Panc1 (cell line): ENCODE data around the gene PLEKHA1. TPM values are rescaled to one million over a fixed set of nuclear protein-coding genes. Genes with fewer than 3 reads are reported as not detected.

Experiments
- ATAC-seq: fragments of 200-7000 bp; cut with Tn5 transposase; 2 replicates; pipeline ENCODE4 v1.9.1; 2020; ENCODE audit warnings: mild to moderate bottlenecking, moderate library complexity
- BruUV-seq: library from RNA; stranded (reverse); fragments of 400-500 nt; replicated peaks from 2 replicates; lab custom pipeline; 2021; lab: Mats Ljungman, UMichigan
- CTCF ChIA-PET: fragments of 300-600 bp; sonication (Branson Sonifier 250); formaldehyde crosslinking; loops from one replicate; lab custom pipeline; 2022; ENCODE audit warnings: antibody characterized with exemption; lab: Charles Lee
- POLR2A ChIA-PET: fragments of 300-600 bp; sonication (Branson Sonifier 250); formaldehyde crosslinking; loops from one replicate; lab custom pipeline; 2022; ENCODE audit warnings: antibody characterized with exemption; lab: Charles Lee
- DNase-seq: peaks from one replicate; pipeline ENCODE4 v3.0.0-alpha.2; 2010; ENCODE audit warnings: low read depth, low spot score
- H3K27ac ChIP-seq: 2 replicates; pipeline ENCODE4 v1.5.1; 2011; ENCODE audit warnings: mild to moderate bottlenecking, low read length, inconsistent platforms
- H3K27me3 ChIP-seq: fragments of 200-500 bp; sonication (Bioruptor generic); 2 replicates; pipeline ENCODE4 v1.6.0; 2014; ENCODE audit warnings: low read length, inconsistent platforms; ENCODE audit not compliant: control insufficient read depth, insufficient read depth
- H3K36me3 ChIP-seq: fragments of 200-500 bp; sonication (Bioruptor generic); 2 replicates; pipeline ENCODE4 v1.5.1; 2014; ENCODE audit warnings: inconsistent platforms, mild to moderate bottlenecking, low read length, moderate library complexity; ENCODE audit not compliant: control insufficient read depth, insufficient read depth
- H3K4me1 ChIP-seq: 2 replicates; pipeline ENCODE4 v1.5.1; 2011; ENCODE audit warnings: inconsistent platforms, mild to moderate bottlenecking, low read length, moderate library complexity; ENCODE audit not compliant: control insufficient read depth, insufficient read depth
- H3K4me3 ChIP-seq, 2 experiments: 2 replicates each; pipeline ENCODE4 v1.5.1; 2011 to 2012; ENCODE audit warnings: low read depth in 2 of 2, low read length in 2 of 2, mild to moderate bottlenecking in 2 of 2, inconsistent platforms in 1 of 2, moderate library complexity in 1 of 2
- H3K9me3 ChIP-seq: fragments of 200-500 bp; sonication (Bioruptor generic); 2 replicates; pipeline ENCODE4 v1.5.1; 2014; ENCODE audit warnings: low read depth, mild to moderate bottlenecking, inconsistent platforms, low read length, moderate library complexity; ENCODE audit not compliant: control insufficient read depth, insufficient read depth
- POLR2AphosphoS5 ChIP-seq: IDR thresholded peaks from 2 replicates; pipeline ENCODE4 v1.6.1; 2012; ENCODE audit warnings: mild to moderate bottlenecking, low read depth, low read length, moderate library complexity
- SIN3A ChIP-seq: IDR thresholded peaks from 2 replicates; pipeline ENCODE4 v1.6.1; 2012; ENCODE audit warnings: low read depth, mild to moderate bottlenecking, low read length, moderate library complexity, borderline replicate concordance; ENCODE audit not compliant: insufficient read depth
- TCF7L2 ChIP-seq: IDR thresholded peaks from 2 replicates; pipeline ENCODE4 v1.6.1; 2011; ENCODE audit warnings: mild to moderate bottlenecking, low read depth, low read length, inconsistent platforms
- in situ Hi-C: cut with HindIII; loops from 2 replicates; pipeline ENCODE4 v1.10.0; 2016; ENCODE audit warnings: low sequenced_read_pairs, low pct_unique_long_range_greater_than_20kb
- intact Hi-C: fragments of 100-400 bp; cut with micrococcal nuclease; formaldehyde crosslinking; loops from one replicate; pipeline ENCODE4 v1.10.0; 2022; ENCODE audit not compliant: unreplicated experiment
- total RNA-seq: library from RNA; stranded (reverse); gene quantifications from one replicate; pipeline ENCODE4 v1.2.1, GENCODE V29; 2021; ENCODE audit not compliant: unreplicated experiment
- TF ChIP-seq, protein P1 (sequence below): fragments of 450-650 bp; IDR thresholded peaks from 2 replicates; pipeline ENCODE4 v1.5.1; 2017; ENCODE audit warnings: mild to moderate bottlenecking
- TF ChIP-seq, protein P2 (sequence below), 2 experiments: IDR thresholded peaks; 2 replicates each; pipeline ENCODE4 v1.6.1; 2011 to 2012; ENCODE audit warnings: low read depth in 2 of 2, control low read depth in 1 of 2, low read length in 1 of 2, mild to moderate bottlenecking in 1 of 2, moderate library complexity in 1 of 2; ENCODE audit not compliant: insufficient read depth in 1 of 2

Gene PLEKHA1
- total RNA-seq, 1 experiment from 2014 or later = 95.5 TPM

DNA sequence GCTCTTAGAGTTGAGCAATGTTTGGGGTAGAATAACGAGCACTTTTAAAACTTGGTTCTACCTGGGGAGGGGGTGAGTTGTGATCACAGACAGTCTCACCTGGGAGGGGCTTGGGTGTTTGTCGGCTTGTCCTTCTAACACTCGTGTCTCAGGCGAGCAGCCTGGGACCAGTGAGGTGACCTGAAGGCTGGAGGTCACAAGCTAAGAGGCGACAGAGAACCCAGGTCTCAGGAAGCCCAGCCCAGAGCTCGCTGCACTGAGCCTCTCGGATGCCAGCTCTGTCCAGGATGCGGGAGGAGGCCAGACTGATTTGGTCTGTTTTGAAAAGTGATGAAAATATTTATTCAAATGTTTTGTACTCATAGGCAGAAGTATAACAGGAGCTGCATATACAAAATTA is 98.6 kb downstream of the PLEKHA1 start:
- Histone ChIP-seq H3K4me1 (peaks cover 8% of the 10 kb centered on the region; the same call in 1 of the 2 replicates), H3K36me3 (no peaks in the 10 kb centered on the region), H3K9me3 (no peaks in the 10 kb centered on the region), H3K4me3 (no peak overlapping the region), H3K27ac (no peak overlapping the region), H3K27me3 (no peaks in the 10 kb centered on the region; the same call in 1 of the 2 replicates)
- intact Hi-C loops = no loop called here
- BruUV-seq = no TSS peak
- DNase-seq (no peak), ATAC-seq (no peak)
- ChIA-PET POLR2A (no interaction called here), CTCF (no interaction called here)
- in situ Hi-C loops = no loop called here
- TF ChIP-seq POLR2AphosphoS5 = no peak
- no peak for TF ChIP-seq SIN3A
- TF ChIP-seq, protein P1, sequence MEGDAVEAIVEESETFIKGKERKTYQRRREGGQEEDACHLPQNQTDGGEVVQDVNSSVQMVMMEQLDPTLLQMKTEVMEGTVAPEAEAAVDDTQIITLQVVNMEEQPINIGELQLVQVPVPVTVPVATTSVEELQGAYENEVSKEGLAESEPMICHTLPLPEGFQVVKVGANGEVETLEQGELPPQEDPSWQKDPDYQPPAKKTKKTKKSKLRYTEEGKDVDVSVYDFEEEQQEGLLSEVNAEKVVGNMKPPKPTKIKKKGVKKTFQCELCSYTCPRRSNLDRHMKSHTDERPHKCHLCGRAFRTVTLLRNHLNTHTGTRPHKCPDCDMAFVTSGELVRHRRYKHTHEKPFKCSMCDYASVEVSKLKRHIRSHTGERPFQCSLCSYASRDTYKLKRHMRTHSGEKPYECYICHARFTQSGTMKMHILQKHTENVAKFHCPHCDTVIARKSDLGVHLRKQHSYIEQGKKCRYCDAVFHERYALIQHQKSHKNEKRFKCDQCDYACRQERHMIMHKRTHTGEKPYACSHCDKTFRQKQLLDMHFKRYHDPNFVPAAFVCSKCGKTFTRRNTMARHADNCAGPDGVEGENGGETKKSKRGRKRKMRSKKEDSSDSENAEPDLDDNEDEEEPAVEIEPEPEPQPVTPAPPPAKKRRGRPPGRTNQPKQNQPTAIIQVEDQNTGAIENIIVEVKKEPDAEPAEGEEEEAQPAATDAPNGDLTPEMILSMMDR = no peak
- no peak for TF ChIP-seq TCF7L2
- TF ChIP-seq, protein P2, sequence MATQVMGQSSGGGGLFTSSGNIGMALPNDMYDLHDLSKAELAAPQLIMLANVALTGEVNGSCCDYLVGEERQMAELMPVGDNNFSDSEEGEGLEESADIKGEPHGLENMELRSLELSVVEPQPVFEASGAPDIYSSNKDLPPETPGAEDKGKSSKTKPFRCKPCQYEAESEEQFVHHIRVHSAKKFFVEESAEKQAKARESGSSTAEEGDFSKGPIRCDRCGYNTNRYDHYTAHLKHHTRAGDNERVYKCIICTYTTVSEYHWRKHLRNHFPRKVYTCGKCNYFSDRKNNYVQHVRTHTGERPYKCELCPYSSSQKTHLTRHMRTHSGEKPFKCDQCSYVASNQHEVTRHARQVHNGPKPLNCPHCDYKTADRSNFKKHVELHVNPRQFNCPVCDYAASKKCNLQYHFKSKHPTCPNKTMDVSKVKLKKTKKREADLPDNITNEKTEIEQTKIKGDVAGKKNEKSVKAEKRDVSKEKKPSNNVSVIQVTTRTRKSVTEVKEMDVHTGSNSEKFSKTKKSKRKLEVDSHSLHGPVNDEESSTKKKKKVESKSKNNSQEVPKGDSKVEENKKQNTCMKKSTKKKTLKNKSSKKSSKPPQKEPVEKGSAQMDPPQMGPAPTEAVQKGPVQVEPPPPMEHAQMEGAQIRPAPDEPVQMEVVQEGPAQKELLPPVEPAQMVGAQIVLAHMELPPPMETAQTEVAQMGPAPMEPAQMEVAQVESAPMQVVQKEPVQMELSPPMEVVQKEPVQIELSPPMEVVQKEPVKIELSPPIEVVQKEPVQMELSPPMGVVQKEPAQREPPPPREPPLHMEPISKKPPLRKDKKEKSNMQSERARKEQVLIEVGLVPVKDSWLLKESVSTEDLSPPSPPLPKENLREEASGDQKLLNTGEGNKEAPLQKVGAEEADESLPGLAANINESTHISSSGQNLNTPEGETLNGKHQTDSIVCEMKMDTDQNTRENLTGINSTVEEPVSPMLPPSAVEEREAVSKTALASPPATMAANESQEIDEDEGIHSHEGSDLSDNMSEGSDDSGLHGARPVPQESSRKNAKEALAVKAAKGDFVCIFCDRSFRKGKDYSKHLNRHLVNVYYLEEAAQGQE (IDR thresholded peaks at IDR 0.05; ENCODE audit: insufficient read depth in 1 of 2, low read depth in 2 of 2, low read length in 1 of 2) = no peak

DNA sequence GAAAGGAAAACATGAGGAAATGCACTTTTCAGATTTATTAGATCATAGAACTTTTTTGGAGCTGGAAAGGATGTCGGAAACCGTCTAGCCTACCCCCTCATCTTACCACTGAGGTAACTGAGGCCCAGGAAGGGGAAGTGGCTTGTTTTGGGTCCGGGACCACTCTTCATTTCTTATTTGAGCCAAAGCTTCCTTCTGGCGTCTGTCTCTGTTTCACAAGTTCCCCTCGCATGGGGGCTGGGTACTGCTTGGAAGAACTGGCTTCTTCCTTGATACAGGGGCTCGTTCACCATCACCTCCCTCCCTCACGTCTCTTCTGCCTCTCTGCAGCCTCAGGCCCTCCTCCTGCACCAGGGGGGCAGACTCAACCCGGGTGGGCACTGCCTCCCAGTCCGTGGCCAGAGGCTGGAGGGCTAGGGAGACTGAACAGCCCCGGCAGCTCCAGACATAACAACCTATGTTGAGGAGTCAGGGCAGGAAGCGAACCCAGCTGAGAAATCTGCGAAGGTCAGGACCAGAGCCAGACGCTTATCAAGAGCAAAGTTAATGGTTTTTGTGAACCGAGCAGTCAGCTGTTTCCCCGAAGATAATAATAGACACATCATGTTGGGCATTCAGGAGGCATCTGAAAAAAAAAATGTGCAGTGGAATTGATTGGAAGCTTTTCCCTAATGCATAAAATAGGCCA is 99.8 kb downstream of the PLEKHA1 start:
- Histone ChIP-seq H3K4me3 (no peak overlapping the region), H3K9me3 (no peaks in the 10 kb centered on the region), H3K36me3 (no peaks in the 10 kb centered on the region), H3K4me1 (peaks cover under 1% of the 10 kb centered on the region; the same call in 1 of the 2 replicates), H3K27ac (no peak overlapping the region), H3K27me3 (no peaks in the 10 kb centered on the region; the same call in 1 of the 2 replicates)
- BruUV-seq = no TSS peak
- DNase-seq (no peak), ATAC-seq (no peak)
- POLR2A ChIA-PET = no interaction called here
- in situ Hi-C loops (no loop called here), intact Hi-C loops (no loop called here)
- TF ChIP-seq, protein P1 = no peak
- TF ChIP-seq TCF7L2 (no peak), POLR2AphosphoS5 (no peak), SIN3A (no peak)
- TF ChIP-seq, protein P2 (IDR thresholded peaks at IDR 0.05; ENCODE audit: insufficient read depth in 1 of 2, low read depth in 2 of 2, low read length in 1 of 2) = no peak
- CTCF ChIA-PET = no interaction called here
